Spleen (tissue), 7 donors: ENCODE measurements around the gene CDC42EP2.

Experiments
- POLR2A ChIP-seq, 3 donors: fragments of 450-650 bp; IDR thresholded peaks; one replicate each; pipeline ENCODE4 v1.5.1; 2017; ENCODE audit warnings: antibody characterized with exemption in 3 of 3, mild to moderate bottlenecking in 1 of 3
- POLR2AphosphoS5 ChIP-seq, 3 donors: sonication (generic); formaldehyde crosslinking; IDR thresholded peaks; one replicate each; pipeline ENCODE4 v1.5.1; 2017; ENCODE audit warnings: antibody characterized with exemption in 3 of 3
- TF ChIP-seq, protein P1 (sequence below), 11 experiments: fragments of 200-600 bp in 7 of 11; fragments of 450-650 bp in 4 of 11; sonication (generic) in 4 of 11; IDR thresholded peaks in 8 of 11; conservative IDR thresholded peaks in 3 of 11; 1 replicate in 7 of 11; 2 replicates in 4 of 11; pipeline versions ENCODE4 v1.4.0 to v1.8.0; 2016 to 2021; ENCODE audit warnings: antibody characterized with exemption in 11 of 11, inconsistent platforms in 4 of 11, mild to moderate bottlenecking in 1 of 11
- donor health status: DM: no; HTN: no; CAD: no; lungs with moderate emphysema.
- donor health status: DM: no; HTN: no; CAD: no.
- donor health status: DM: no; HTN: no; CAD: no.

DNA sequence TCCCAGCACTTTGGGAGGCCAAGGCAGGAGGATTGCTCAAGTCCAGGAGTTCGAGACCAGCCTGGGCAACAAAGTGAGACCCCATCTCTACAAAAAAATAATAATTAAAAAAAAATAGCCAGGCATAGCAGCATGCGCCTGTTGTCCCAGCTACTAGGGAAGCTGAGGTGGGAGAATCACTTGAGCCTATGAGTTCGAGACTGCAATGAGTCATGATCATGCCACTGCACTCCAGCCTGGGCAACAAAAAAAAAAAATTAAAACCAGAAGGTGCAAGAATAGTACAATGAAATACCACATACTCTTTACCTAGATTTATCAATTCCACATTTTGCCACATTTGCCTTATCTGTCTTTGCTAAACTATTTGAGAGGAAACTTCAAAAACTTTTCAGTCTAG is 27.2 kb downstream of the CDC42EP2 start:
- TF ChIP-seq, protein P1, sequence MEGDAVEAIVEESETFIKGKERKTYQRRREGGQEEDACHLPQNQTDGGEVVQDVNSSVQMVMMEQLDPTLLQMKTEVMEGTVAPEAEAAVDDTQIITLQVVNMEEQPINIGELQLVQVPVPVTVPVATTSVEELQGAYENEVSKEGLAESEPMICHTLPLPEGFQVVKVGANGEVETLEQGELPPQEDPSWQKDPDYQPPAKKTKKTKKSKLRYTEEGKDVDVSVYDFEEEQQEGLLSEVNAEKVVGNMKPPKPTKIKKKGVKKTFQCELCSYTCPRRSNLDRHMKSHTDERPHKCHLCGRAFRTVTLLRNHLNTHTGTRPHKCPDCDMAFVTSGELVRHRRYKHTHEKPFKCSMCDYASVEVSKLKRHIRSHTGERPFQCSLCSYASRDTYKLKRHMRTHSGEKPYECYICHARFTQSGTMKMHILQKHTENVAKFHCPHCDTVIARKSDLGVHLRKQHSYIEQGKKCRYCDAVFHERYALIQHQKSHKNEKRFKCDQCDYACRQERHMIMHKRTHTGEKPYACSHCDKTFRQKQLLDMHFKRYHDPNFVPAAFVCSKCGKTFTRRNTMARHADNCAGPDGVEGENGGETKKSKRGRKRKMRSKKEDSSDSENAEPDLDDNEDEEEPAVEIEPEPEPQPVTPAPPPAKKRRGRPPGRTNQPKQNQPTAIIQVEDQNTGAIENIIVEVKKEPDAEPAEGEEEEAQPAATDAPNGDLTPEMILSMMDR (IDR thresholded peaks at IDR 0.05 in 8 of 11, conservative IDR thresholded peaks at IDR 0.05 in 3 of 11), result no peak
- TF ChIP-seq POLR2AphosphoS5 (IDR thresholded peaks at IDR 0.05) (no peak), POLR2A (IDR thresholded peaks at IDR 0.05) (no peak)
